ENCODE results near the gene TNS3.

The TNS3 gene

GRCh38 chr7:47310020-47310419 lies 271.9 kb downstream of the TNS3 start:
- in situ Hi-C loops (cut with MboI; ENCODE audit: low pct_unique_long_range_greater_than_20kb, low sequenced_read_pairs, unreplicated experiment), result no loop called here
- no peak for DNase-seq (ENCODE audit: low spot score)
- no peak for TF ChIP-seq CTCF (IDR thresholded peaks at IDR 0.05; ENCODE audit: extremely low read depth, insufficient read depth, missing control alignments)

- no peak for DNase-seq (ENCODE audit: low spot score)
- no peak for TF ChIP-seq CTCF (IDR thresholded peaks at IDR 0.05; ENCODE audit: extremely low read depth, insufficient read depth, missing control alignments)
- in situ Hi-C loops (cut with MboI; ENCODE audit: low pct_unique_long_range_greater_than_20kb, low sequenced_read_pairs, unreplicated experiment), result no loop called here
Observed at GRCh38 chr7:47308808-47309207, 273.1 kb downstream of the TNS3 start.

- in situ Hi-C loops (cut with MboI; ENCODE audit: low pct_unique_long_range_greater_than_20kb, low sequenced_read_pairs, unreplicated experiment), result no loop called here
- DNase-seq (ENCODE audit: low spot score), result no peak
- TF ChIP-seq CTCF (IDR thresholded peaks at IDR 0.05; ENCODE audit: extremely low read depth, insufficient read depth, missing control alignments), result no peak
Observed at GRCh38 chr7:47307311-47307710, 274.6 kb downstream of the TNS3 start.

GRCh38 chr7:47304727-47305719 lies 276.9 kb downstream of the TNS3 start:
- in situ Hi-C loops (cut with MboI; ENCODE audit: low pct_unique_long_range_greater_than_20kb, low sequenced_read_pairs, unreplicated experiment), result no loop called here
- no peak for DNase-seq (ENCODE audit: low spot score)

GRCh38 chr7:47303695-47304453 lies 278.0 kb downstream of the TNS3 start:
- DNase-seq (ENCODE audit: low spot score), result no peak
- no peak for TF ChIP-seq CTCF (IDR thresholded peaks at IDR 0.05; ENCODE audit: extremely low read depth, insufficient read depth, missing control alignments)
- in situ Hi-C loops (cut with MboI; ENCODE audit: low pct_unique_long_range_greater_than_20kb, low sequenced_read_pairs, unreplicated experiment), result no loop called here

More at GRCh38 chr7:47304727-47305719, 276.9 kb downstream of the TNS3 start:
- no peak for TF ChIP-seq CTCF (IDR thresholded peaks at IDR 0.05; ENCODE audit: extremely low read depth, insufficient read depth, missing control alignments)

GRCh38 chr7:47303014-47303694 lies 278.8 kb downstream of the TNS3 start:
- TF ChIP-seq CTCF (IDR thresholded peaks at IDR 0.05; ENCODE audit: extremely low read depth, insufficient read depth, missing control alignments), result no peak
- no peak for DNase-seq (ENCODE audit: low spot score)
- in situ Hi-C loops (cut with MboI; ENCODE audit: low pct_unique_long_range_greater_than_20kb, low sequenced_read_pairs, unreplicated experiment), result no loop called here
